GM21390 (cell line): ENCODE results near the gene RPGRIP1L.
A peak's percentile ranks its signal among the peaks of the same experiment; 100 is the strongest.

Experiments
- ATAC-seq: cut with Tn5 transposase; IDR thresholded peaks from one replicate; pipeline ENCODE4 v1.9.1; 2021; ENCODE audit not compliant: unreplicated experiment

The RPGRIP1L gene

GRCh38 chr16:53559270-53559951 is 144.2 kb downstream of the RPGRIP1L start:
- no peak for ATAC-seq

DNA sequence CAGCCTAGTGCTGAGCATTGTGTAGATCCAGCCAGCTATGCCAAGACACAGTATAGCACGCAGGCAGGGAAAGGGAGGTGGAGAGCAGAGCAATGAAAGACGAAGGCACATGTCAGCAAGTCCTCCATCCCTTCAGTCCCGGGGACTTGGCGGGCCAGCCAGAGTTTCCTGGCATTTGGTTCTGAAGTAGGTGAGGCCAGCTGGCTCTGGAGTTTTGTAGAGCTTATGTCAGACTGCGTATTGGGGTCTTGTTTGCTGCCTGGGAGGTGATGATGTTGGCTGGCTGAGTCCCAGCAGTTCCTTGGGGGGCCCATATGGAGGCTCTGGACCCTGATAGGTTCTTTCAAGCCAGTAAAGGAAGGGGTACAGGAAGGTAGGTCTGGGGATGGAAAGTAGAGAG is 144.9 kb downstream of the RPGRIP1L start:
- no peak for ATAC-seq

DNA sequence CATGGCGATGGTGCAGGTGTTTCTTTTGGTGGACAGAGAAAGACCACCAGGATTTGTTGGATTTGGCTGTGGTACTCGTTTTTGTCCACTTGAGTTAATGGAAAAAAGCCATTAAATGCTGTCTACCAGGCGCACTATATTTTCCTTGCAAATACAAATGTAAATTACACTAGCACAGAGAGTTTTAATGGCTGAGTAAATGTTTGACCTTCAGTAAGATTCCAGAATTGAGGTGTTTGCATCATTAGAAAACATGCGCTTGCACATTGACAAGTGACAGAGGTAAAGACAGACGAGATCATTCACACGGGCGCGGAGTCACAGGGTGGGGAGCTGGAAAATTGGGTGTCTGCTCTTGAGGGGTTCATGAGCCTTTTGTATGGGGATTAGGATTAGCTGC is 147.1 kb downstream of the RPGRIP1L start:
- ATAC-seq: no peak

- ATAC-seq: peak; percentile 80
Observed at GRCh38 chr16:53549970-53550690, 153.5 kb downstream of the RPGRIP1L start.
